HK-2 (cell line): ENCODE measurements around the gene SPA17.
A peak's percentile ranks its signal among the peaks of the same experiment; 100 is the strongest.

Experiments
- DNase-seq: peaks from one replicate; pipeline ENCODE4 v3.0.0-alpha.2; 2018; ENCODE audit not compliant: unreplicated experiment

Gene SPA17

DNA sequence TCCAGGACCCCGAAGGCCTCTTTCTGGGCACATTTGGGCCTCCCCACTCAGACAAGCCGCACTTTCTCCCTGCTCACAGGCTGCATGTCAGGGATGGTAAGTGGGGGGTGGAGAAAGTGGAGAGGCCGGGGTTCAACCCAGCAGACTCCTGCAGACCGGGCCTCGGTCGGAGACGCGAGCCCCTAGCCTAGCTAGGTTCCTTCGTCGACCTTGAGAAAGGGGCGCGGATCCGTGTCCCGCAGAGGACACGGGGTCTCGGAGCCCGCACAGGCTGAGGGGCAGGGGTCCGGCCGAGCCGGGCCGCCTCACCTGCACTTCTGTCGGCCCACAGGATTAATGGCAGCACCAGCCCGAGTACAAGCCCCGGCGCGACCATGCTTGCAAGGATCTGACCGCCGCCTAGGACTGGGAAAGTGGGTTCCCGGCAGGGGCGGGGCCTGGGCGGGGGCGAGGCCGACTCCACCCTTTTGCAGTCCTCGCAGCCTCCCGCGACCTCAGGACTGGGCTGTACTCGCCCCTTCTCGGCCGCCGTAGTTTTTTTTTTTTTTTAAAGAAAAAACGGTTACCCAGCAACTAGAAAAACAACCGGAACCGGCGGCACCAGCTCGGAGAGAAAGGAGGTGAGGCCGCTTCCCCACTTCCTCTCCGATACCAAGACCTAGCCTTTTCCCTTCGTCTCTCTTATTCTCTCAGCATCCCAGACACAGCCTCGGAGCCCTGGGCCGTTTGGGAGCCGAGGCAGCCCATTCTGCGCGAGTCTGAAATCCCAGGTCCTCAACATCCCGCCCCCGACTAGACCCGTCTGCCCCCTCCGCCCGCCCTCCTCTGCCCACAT, at the start of gene SPA17, which contains the start of gene SIAE:
Gene SPA17, plus strand, starts transcription at position 572 of the 835 bp plus-strand sequence. CDS start 1,361 bp downstream, outside the sequence.
Gene SIAE, minus strand, starts transcription at position 407 of the 835 bp plus-strand sequence. Its CDS starts 31 bp downstream, at position 376.
- peak; percentile 85 for DNase-seq

DNA sequence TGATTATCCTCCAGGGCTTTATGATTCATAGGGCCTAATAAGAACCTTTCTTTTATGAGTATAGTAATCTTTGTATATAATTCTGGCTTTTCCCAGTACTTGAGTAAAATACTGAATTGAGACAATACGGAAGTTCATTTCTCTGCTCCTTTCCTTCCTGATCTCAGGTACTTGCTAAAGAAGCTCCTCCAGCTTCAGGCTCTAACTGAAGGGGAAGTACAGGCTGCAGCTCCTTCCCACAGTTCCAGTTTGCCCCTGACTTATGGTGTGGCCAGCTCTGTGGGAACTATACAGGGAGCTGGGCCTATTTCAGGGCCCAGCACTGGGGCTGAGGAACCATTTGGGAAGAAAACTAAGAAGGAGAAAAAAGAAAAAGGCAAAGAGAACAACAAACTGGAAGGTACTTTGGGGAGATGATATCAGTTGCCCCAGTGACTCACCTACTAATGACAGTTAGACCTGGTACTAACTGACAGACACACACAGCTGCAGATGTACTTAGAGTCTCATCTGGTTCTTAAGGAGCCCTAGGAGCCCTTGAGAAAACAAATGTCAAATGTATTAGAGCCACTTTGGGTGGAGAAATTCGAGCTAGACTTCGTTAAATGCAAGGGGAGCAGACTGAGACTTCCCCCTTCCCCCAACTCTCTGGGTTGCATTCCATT, 48.1 kb upstream of the SPA17 start:
- DNase-seq: no peak

DNA sequence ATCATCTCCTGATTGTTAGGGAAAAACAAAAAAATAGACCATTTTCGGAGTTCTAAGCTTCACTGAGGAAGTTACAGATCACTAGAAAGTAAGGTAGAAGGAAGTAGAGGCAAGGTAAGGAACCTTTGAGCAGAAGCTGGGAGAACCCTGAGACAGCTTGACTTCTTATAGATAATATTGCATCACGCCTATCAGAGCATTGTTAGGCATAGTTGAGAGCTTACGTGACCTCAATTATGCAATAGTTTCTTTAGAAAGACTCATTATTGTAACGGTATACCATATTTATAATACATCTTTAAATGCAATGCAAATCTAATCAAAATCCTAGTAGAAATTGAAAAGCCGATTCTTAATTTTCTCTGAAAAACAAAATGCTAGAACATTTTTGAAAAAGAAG, 46.2 kb upstream of the SPA17 start:
- DNase-seq: no peak

DNA sequence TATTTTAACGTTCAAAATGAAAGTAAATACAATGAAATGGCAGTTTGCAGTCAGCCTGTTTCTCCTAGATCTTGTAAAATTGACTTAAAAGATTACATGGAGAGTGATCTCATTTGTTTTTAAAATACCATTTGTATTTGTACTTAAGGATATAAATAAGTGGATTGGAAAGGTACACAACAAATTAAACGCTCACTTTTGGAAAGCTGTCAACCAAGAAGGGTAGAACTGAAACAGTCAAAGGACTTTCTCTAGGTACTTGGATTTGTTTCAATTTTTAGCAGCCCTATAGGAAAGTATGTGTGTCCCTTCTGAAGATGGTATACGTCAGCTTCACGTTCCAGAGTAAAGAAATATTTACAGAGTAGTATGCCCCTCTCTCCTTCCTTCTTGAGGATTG, 43.7 kb upstream of the SPA17 start:
- no peak for DNase-seq

DNA sequence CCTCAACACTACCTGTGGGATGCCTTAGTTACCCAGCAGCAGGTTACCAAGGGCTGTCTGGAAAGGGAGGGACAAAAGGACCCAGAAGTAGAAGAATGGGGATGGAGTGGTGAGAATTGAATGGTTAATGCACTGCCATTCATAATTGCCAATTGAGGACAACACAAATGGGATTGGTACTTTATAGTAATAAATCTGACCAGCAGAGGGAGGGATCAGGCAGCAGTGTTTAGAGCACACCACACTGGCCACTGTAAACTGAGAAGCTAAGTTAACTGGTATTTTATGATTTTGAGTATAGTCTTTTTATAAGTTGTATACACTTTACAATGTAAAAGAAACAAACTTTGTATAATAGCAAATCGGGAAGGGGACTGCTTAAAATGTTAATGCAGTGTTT, 40.3 kb upstream of the SPA17 start:
- no peak for DNase-seq

DNA sequence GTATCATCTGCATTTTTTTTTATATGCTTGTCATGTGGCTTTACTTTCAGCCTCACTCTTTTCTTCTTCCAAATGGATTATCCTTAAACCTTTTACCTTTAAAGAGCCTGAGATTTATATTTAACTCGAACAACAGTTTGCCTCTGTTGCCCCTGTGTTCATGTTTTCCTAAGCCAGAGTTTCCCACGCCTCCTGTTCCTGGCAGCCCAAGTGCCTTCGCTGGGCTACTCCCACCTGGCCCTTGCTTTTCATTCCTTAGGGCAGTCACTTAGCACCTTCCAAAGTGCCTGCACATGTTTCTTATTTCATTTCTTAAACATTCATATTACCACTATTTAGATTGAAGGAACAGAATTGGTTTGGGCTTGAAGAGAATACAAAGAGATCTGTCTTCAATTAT, 37.8 kb upstream of the SPA17 start:
- no peak for DNase-seq

DNA sequence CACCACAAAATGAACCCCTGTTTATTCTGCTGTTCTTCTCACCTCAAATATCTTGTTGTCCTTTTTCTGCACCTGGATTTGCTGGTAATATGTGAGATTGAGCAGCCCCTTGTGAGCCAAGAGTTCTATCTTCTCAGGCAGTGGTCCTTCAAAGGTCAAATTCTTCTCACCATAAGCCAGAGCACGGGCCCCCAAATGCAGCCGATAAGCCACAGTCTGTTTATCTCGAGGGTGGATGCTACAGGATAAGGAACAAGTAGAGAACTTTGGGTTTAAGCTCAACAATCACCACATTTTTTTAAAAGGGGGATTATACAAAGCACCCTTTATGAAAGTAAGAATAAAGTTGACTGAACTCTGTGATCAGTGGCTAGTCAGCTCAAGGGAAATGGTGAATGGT, 35.2 kb upstream of the SPA17 start:
- DNase-seq: no peak

DNA sequence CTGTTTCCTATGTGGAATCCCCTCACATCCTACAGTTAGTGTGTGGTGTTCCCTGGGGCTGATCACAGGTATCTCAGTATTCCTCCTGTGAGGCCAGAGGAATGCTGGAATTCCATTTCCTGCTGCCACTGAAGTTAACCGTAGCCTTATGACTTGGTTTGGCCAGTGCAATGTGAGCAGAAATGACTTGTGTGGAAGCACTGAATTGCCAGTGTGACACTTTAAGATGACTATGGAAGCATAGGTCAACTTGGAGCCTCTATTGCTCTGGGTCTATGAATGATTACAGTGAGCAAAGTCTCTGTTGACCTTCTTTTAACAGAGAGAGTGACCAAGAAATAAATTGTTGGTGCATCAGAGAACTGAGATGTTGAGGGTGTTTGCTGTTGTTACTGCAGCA, 34.5 kb upstream of the SPA17 start:
- no peak for DNase-seq

DNA sequence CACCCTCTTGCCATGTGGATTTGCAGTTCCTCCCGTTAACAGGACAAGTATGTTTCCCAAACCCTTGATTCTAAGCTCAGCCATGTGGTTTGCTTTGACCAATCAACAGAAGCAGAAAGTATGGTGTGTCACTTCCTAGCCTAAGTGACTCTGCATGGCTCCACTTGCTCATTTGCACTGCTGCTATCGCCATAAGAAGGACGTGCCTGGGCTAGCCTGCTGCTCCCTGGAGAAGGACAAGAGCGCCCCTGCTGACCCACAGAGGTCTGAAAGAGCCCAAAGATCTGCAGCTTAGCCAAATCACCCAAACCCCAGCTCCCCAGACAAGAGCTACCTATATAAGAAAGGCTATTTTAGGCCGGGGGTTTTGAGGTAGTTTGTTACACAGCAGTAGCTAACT, 33.0 kb upstream of the SPA17 start:
- DNase-seq: no peak

DNA sequence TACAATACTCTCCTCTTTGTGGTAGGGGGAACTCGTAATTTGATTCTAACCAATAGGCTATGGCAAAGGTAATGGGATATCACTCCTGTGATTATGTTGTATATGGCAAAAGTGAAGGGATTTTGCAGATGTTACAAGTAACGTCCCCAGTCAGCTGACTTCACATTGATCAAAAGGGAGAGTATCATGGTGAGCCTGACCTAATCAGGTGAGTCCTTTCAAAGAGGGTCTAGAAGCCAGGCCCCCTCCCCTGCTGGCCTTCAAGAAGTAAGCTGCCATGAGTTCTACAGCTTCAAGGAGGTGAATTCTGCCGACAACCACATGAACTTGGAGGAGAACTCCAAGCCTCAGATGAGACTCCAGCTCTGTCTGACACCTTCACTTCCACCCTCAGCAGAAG, 31.1 kb upstream of the SPA17 start:
- DNase-seq: no peak

DNA sequence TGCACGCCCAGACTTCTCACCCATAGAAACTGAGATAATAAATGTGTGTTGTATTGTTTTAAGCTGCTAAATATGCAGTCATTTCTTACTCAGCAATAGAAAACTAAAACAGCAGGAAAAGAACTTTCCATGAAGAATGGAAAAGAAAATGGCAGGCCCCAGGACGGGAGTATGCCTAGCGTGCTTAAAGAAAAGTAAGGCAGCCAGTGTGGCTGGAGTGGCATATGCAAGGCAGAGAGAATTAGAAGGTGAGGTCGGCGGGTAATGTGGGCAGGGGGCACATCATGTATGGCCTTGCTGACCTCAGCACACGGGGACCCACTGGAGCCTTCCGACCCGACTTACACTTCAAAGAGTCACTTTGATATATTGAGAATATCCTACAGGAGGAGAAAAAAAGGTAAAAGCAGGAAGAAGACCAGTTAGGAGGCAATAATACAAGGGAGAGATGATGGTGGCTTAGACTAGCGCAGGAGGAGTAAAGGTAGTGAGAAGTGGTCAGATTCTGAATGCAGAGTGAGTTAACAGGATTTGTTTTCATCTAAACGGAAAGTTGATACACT, 30.6 kb upstream of the SPA17 start:
- DNase-seq: no peak

DNA sequence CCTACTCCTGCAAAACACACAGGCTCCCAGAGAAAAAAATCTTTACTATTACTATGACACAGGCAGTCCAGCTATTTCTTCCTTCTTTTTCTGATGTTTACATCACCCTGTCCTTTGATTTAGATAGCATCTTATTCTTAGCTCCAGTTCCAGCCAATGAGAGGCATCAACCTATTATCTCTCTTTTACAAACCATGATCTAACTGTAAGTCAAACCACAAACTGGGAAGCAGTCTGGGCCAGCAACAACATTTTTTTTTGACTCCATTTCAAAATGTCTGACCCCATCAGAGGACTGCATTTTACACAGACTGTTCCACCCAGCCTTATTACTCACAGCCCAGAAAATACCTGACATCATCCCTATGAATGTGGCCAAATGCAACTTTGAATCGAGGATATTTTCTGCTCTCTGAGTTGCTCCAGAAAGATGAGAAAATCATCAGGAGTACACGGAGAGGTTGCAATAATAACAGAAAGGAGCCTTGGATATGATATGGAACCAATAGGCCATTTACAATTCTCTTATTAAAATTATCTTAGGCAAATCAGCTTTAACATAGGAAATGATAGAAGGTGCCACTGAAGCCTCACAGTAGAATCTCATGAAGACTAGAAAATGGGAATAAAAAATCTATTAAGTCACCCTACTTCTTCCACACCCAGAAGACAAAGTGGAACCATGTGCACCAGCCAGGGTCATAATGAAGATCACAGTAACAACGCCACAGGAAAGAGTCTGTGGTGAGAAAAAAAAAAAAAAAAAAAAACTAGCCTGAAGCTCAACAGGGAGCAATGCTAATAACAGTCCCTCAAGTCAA, 29.9 kb upstream of the SPA17 start:
- DNase-seq: no peak

DNA sequence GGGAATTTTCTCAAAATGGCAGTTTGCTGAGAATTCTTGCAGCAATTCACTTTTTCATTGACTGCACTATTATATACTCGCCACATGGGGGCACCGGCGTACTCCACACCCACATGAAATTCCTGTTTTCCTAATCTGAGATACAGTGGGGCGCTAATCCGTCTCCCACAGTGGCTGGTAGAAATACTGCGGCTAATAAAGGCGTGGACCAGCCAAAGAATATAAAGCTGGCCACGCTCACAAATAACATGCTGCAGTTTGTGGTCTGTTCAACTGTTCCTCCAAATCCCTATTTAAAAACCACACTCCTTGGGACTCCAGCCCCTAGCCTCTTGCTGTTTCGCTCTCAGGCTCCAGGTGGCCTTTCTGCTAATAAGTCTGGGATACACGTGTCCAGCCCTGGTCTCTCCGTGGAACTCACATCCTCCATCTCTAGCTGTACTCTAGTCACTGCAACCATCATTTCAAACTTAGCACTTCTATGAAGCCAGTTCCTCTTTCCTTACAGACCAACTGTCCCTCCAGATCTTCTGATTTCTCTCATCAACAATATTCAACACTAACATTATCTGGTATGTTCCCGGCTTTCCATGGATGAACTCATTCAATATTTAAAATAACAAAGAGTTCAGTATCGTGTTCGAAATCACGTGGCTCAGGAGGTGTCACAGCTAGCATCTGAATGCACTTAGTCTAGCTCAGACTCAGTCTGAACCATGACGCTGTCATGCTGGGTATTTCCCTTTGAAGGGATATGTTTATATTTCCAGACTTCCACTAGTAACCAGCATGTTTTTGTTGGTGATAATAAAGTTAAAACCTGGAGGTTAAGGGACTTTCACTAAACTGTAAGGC, 29.1 kb upstream of the SPA17 start:
- DNase-seq: peak; percentile 43

DNA sequence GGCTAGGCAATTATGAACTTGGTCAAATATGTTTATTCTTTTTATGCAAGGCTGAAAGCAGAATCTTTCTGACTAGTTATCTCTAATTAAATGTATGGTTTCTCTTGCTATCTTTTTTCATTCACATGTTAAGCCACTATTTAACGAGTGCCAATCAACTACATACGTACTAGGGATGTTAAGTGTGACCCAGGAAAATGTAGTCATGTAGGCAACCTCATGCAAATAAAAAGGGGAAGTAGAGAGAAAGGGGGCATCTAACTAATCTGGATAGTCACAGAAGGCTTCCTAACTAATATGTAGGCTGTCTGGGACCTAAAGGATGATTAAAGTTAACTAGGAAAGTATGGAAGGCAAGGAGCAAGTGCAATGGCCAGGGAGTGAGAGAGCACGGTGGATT, 27.6 kb upstream of the SPA17 start:
- no peak for DNase-seq

DNA sequence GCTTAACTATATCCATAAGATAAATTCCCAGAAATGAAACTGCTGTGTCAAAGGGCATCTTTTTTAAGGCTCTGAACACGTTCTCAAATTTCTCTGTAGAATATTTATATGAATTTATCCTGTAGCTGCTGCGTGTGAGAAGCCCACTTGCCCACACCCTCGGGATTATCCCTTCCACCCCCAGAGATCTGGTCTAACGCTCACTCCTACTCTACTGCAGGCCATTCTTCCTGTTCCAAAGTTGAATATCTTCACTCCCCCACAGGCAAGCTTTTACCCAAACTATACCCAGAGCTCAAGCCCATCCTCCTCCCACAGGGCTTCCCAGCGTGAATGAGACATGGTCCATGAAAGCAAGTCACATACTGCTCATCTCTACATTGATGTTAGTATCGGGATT, 25.1 kb upstream of the SPA17 start:
- no peak for DNase-seq

DNA sequence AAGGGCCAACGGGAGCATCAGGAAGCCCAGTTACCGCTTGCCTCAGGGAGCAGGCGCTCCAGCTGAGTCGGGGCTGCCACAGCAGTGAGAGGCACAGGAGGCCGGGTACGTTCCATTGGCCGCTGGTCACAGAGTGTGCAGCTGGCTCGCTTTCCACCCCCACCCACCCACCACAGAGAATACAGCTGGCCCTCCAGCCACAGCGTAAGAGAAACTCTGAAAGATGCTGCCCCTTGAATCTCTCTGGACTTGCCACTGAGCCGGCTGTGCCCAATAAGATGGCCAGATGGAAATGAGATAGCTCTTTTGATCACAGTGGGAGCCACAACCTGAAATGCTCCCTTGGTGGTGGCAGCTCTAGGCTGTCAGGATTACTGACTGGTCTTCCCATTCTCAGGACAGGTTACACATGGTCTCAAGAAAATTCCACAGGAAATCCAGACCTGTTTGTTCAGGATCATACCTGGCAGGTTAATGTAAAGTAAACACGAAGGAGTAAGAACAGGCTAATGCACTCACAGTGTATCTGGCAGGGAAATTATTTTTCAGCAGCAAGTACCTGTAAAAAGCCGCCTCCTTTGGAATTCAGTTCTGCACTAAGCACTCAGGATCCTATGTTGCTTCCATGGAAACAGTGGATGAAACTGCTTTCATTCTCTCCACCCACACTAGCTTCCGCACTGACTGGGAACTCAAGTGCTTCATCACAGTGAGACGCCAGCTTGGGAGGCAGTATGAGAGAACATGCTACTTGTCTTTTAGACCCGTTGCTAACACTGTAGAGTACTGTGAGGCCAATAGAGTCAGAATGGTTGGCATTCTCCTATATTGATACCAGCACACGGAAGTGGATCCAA, 16.7 kb upstream of the SPA17 start:
- DNase-seq: no peak

DNA sequence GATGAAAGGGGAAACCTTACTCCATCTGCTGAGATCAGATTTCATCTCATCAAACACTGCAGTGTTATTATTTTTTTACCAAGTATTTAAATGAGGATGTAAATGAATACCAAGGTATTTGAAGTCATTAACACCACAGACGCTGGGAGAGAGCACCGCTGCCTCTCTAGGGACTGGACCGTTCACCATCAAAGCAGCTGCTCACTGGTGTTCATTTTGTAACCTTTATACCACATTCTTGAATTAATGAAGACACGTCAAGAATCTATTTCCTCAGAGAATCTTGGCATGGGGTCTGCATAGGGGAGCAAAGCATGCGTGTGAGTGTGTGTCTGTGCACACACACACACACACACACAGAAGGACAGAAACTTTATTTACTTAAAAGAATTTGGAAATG, 15.8 kb upstream of the SPA17 start:
- no peak for DNase-seq

DNA sequence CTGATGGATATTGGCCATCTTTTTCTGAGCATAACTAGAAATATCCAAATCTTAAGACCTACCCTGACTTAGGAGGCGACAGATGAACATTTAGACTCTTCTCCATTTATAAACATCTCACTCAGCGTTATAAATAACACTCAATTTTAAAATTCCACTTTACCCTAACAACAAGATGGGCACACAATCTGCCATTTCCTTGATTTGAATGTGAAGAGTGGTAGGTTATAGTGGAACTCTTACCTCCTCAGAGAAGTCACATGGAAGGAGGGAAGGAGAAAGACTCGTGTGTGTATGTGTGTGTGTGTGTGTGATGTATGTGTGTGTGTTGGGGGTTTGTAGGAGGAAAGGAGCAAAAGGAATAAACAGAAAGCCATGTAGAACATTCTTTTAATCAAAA, 15.2 kb upstream of the SPA17 start:
- DNase-seq: no peak

DNA sequence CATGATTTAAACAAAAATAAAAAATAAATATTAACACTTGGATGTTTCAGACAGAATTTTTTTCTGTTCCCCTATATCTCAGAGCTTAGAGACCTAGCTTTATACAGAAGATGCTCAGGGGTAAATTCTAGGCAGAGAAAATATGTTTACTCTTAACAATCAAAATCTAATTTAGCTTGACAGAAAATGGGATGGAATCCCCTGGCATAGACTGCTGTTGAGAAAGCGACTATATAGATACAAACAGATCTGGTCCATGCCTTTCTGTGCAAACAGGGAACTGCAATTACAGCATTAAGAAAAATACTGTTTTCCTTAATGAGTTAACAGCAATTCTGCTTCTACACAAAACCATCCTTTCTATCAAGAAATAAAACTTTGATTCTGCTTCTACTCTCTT, 14.7 kb upstream of the SPA17 start:
- no peak for DNase-seq

DNA sequence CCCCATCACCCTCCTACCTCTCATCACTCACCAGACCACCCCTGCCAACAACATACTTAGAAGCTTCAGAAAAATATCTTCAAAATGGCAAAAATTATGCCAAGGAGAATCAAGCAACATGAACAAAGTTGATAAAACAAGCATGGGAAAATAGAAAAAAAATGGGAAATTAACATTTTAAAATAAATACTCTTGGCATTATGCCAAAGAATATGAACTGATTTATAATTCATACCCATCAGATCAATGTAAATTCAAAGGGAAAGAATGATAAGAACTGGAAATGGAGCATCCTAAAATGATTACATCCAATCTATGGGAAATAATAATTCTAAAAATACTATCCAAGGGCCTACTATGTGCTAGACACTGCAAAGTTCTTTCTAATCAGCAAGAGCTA, 12.2 kb upstream of the SPA17 start:
- no peak for DNase-seq
